ENCODE data around the gene CHCHD10. TPM values are rescaled to one million over a fixed set of nuclear protein-coding genes. Genes with fewer than 3 reads are reported as not detected.

Gene CHCHD10
- total and polyA plus RNA-seq, 2 of the 13 experiments (the other 11 are each of a cell fraction or from before 2014, with no cell fraction given), result 37.0 to 62.8 TPM

DNA sequence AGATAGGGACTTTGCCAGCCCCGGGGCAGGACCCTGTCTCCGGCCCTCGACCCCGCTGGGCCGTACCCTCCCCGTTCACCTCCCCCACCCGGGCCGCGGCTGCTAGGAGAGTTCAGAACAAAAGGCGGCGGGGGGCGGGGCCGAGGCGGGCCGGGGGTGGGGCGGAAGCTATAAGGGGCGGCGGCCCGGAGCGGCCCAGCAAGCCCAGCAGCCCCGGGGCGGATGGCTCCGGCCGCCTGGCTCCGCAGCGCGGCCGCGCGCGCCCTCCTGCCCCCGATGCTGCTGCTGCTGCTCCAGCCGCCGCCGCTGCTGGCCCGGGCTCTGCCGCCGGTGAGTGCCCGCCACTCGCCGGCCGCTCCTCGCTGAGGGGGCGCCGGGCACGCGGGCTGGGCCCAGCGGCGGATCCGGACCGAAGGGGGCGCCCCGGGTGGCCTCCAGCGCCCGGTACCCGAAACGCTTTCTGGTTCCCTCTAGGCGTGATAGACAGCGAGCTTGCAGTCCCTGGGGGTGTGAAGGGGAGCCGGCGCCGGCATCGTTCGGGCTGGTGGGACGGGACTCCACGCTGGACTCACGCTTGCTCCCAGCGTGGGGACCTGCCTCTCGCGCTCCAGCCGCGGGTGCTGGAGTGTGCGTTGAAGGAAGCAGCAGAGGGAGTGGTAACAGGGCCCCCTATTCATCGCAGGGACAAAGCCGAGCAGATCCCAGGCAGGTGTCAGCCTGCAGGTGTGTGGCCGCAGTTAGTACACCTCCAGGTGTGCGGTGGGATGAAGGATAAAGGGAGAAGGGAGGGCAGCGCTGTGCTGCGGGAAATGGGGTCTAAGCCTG lies 5.1 kb upstream of the CHCHD10 start, which contains the start of gene MMP11 (continued):
- TF ChIP-seq WIZ (CRISPR knock-in tag; IDR thresholded peaks at IDR 0.05) (0 out of 2 replicates have a peak, but pooled peaks have one; percentile 21), ZNF768 (CRISPR knock-in tag; IDR thresholded peaks at IDR 0.05) (0 out of 2 replicates have a peak, but pooled peaks have one; percentile 19), POLR2AphosphoS2 (IDR thresholded peaks at IDR 0.05; ENCODE audit: low read depth, low read length) (no peak), THYN1 (CRISPR knock-in tag; IDR thresholded peaks at IDR 0.05; ENCODE audit: borderline replicate concordance, low read depth) (no peak), ZNF766 (CRISPR knock-in tag; IDR thresholded peaks at IDR 0.05; ENCODE audit: borderline replicate concordance) (0 out of 2 replicates have a peak, but pooled peaks have one; percentile 14), ZSCAN22 (CRISPR knock-in tag; IDR thresholded peaks at IDR 0.05) (no peak), ZFP36L1 (CRISPR knock-in tag; IDR thresholded peaks at IDR 0.05) (no peak), IRX3 (CRISPR knock-in tag; IDR thresholded peaks at IDR 0.05; ENCODE audit: borderline replicate concordance, low read depth) (peak; percentile 34; the same call in 1 of the 2 replicates), ZFY (CRISPR knock-in tag; IDR thresholded peaks at IDR 0.05) (peak; percentile 64), HOXA9 (CRISPR knock-in tag; IDR thresholded peaks at IDR 0.05; ENCODE audit: borderline replicate concordance) (no peak), ZNF235 (CRISPR knock-in tag; IDR thresholded peaks at IDR 0.05; ENCODE audit: borderline replicate concordance) (0 out of 2 replicates have a peak, but pooled peaks have one; percentile 21), REXO4 (CRISPR knock-in tag; IDR thresholded peaks at IDR 0.05; ENCODE audit: borderline replicate concordance) (no peak)
- TF ChIP-seq, protein P1, sequence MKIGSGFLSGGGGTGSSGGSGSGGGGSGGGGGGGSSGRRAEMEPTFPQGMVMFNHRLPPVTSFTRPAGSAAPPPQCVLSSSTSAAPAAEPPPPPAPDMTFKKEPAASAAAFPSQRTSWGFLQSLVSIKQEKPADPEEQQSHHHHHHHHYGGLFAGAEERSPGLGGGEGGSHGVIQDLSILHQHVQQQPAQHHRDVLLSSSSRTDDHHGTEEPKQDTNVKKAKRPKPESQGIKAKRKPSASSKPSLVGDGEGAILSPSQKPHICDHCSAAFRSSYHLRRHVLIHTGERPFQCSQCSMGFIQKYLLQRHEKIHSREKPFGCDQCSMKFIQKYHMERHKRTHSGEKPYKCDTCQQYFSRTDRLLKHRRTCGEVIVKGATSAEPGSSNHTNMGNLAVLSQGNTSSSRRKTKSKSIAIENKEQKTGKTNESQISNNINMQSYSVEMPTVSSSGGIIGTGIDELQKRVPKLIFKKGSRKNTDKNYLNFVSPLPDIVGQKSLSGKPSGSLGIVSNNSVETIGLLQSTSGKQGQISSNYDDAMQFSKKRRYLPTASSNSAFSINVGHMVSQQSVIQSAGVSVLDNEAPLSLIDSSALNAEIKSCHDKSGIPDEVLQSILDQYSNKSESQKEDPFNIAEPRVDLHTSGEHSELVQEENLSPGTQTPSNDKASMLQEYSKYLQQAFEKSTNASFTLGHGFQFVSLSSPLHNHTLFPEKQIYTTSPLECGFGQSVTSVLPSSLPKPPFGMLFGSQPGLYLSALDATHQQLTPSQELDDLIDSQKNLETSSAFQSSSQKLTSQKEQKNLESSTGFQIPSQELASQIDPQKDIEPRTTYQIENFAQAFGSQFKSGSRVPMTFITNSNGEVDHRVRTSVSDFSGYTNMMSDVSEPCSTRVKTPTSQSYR (CRISPR knock-in tag; IDR thresholded peaks at IDR 0.05; ENCODE audit: borderline replicate concordance), result peak; percentile 68
- TF ChIP-seq, protein P2, sequence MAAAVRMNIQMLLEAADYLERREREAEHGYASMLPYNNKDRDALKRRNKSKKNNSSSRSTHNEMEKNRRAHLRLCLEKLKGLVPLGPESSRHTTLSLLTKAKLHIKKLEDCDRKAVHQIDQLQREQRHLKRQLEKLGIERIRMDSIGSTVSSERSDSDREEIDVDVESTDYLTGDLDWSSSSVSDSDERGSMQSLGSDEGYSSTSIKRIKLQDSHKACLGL (CRISPR knock-in tag; IDR thresholded peaks at IDR 0.05), result peak; percentile 41
- TF ChIP-seq, protein P3, sequence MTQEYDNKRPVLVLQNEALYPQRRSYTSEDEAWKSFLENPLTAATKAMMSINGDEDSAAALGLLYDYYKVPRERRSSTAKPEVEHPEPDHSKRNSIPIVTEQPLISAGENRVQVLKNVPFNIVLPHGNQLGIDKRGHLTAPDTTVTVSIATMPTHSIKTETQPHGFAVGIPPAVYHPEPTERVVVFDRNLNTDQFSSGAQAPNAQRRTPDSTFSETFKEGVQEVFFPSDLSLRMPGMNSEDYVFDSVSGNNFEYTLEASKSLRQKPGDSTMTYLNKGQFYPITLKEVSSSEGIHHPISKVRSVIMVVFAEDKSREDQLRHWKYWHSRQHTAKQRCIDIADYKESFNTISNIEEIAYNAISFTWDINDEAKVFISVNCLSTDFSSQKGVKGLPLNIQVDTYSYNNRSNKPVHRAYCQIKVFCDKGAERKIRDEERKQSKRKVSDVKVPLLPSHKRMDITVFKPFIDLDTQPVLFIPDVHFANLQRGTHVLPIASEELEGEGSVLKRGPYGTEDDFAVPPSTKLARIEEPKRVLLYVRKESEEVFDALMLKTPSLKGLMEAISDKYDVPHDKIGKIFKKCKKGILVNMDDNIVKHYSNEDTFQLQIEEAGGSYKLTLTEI (CRISPR knock-in tag; conservative IDR thresholded peaks at IDR 0.05), result no peak
- TF ChIP-seq, protein P4, sequence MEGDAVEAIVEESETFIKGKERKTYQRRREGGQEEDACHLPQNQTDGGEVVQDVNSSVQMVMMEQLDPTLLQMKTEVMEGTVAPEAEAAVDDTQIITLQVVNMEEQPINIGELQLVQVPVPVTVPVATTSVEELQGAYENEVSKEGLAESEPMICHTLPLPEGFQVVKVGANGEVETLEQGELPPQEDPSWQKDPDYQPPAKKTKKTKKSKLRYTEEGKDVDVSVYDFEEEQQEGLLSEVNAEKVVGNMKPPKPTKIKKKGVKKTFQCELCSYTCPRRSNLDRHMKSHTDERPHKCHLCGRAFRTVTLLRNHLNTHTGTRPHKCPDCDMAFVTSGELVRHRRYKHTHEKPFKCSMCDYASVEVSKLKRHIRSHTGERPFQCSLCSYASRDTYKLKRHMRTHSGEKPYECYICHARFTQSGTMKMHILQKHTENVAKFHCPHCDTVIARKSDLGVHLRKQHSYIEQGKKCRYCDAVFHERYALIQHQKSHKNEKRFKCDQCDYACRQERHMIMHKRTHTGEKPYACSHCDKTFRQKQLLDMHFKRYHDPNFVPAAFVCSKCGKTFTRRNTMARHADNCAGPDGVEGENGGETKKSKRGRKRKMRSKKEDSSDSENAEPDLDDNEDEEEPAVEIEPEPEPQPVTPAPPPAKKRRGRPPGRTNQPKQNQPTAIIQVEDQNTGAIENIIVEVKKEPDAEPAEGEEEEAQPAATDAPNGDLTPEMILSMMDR (CRISPR knock-in tag; IDR thresholded peaks at IDR 0.05), result peak; percentile 43; the same call in 1 of the 2 replicates
- TF ChIP-seq, protein P5, sequence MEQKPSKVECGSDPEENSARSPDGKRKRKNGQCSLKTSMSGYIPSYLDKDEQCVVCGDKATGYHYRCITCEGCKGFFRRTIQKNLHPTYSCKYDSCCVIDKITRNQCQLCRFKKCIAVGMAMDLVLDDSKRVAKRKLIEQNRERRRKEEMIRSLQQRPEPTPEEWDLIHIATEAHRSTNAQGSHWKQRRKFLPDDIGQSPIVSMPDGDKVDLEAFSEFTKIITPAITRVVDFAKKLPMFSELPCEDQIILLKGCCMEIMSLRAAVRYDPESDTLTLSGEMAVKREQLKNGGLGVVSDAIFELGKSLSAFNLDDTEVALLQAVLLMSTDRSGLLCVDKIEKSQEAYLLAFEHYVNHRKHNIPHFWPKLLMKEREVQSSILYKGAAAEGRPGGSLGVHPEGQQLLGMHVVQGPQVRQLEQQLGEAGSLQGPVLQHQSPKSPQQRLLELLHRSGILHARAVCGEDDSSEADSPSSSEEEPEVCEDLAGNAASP (CRISPR knock-in tag; IDR thresholded peaks at IDR 0.05; ENCODE audit: borderline replicate concordance), result peak; percentile 8; the same call in 1 of the 2 replicates
- TF ChIP-seq, protein P6, sequence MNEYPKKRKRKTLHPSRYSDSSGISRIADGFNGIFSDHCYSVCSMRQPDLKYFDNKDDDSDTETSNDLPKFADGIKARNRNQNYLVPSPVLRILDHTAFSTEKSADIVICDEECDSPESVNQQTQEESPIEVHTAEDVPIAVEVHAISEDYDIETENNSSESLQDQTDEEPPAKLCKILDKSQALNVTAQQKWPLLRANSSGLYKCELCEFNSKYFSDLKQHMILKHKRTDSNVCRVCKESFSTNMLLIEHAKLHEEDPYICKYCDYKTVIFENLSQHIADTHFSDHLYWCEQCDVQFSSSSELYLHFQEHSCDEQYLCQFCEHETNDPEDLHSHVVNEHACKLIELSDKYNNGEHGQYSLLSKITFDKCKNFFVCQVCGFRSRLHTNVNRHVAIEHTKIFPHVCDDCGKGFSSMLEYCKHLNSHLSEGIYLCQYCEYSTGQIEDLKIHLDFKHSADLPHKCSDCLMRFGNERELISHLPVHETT (CRISPR knock-in tag; conservative IDR thresholded peaks at IDR 0.05), result no peak
